Adrenal gland (tissue), 5 donors: ENCODE results near the gene MPG.

Experiments
- CTCF ChIP-seq, 6 experiments: fragments of 450-650 bp in 4 of 6; fragments of 200-600 bp in 2 of 6; sonication (generic) in 1 of 6; IDR thresholded peaks; 1 replicate in 5 of 6; 2 replicates in 1 of 6; pipeline versions ENCODE4 v1.5.1 to v1.8.0; 2016 to 2021; ENCODE audit warnings: antibody characterized with exemption in 6 of 6, mild to moderate bottlenecking in 2 of 6, moderate library complexity in 1 of 6
- POLR2A ChIP-seq, 2 donors: fragments of 450-650 bp; IDR thresholded peaks; one replicate each; pipeline ENCODE4 v1.6.1; 2017; ENCODE audit warnings: antibody characterized with exemption in 2 of 2, mild to moderate bottlenecking in 2 of 2, moderate library complexity in 1 of 2
- donor health status: DM: no; HTN: no; CAD: no.

GRCh38 chr16:55571-56136, 22.4 kb upstream of the MPG start:
- no peak for TF ChIP-seq CTCF (IDR thresholded peaks at IDR 0.05)
- no peak for TF ChIP-seq POLR2A (IDR thresholded peaks at IDR 0.05)
